Stimulated activated CD8-positive, alpha-beta memory T cell treated with anti-CD3 and anti-CD28 coated beads, Interleukin-15, amount 100 ng/mL, for 48 hours (primary cell): ENCODE data around the gene SIK2.
A peak's percentile ranks its signal among the peaks of the same experiment; 100 is the strongest.

Experiments used
- DNase-seq, 2 donors: peaks; one replicate each; pipeline ENCODE4 v3.0.0-alpha.2; 2020; ENCODE audit warnings: low read depth in 2 of 2

SIK2 gene

GRCh38 chr11:111582163-111582562 lies 20.1 kb upstream of the SIK2 start:
- no peak for DNase-seq

- DNase-seq: no peak
Observed at GRCh38 chr11:111582881-111583280, 19.4 kb upstream of the SIK2 start.

- DNase-seq: no peak
Observed at GRCh38 chr11:111585371-111585770, 16.9 kb upstream of the SIK2 start.

DNA sequence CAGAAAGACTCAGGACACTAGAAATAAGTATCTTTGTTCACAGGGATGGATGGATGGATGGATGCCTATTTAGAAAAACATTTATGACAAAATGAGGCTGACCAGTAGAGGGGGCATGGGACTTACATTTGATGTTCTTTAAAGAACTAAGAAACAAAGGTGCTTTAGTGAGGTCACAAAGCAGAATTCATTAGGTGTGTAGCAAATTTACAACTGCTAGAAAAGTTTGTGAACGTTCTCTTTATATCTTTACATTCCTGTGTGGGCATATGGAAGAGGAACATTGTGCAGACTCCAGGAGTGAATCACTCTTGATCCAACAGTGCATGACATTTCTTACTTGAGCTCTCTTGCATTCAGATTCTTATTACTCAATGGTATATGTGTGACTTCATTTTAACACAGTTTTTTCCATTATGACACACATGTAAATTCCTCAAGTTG lies 15.8 kb upstream of the SIK2 start:
- DNase-seq: no peak

- DNase-seq: no peak
Observed at GRCh38 chr11:111589114-111589513, 13.1 kb upstream of the SIK2 start.

DNA sequence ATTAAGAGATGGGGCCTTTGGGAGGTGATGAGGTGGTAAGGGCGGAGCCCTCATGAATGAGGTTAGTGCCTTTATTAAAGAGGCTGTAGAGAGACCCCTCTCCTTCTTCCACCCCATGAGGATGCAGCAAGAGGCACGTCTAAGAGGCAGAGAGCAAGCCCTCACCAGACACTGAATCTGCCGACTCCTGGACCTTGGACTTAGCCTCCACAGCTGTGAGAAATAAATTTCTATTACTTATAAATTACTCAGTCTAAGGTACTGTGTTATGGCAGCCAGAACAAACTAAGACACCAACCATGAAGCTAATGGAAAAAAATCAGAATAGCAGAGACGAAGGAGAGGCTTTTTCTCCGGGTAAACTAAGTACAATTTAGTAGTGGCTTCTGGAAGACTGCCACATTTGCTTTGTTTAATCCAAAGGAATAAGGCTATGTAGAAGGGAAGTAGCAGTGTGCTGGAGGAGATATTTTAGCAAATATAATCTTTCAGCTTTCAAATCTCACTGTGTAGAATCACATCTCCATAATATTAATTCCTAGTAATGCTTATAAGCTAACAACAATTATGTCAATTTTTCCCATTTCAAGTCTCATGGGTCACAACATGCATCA lies 12.3 kb upstream of the SIK2 start:
- DNase-seq: no peak

- DNase-seq: no peak
Observed at GRCh38 chr11:111591187-111591960, 10.9 kb upstream of the SIK2 start.

DNA sequence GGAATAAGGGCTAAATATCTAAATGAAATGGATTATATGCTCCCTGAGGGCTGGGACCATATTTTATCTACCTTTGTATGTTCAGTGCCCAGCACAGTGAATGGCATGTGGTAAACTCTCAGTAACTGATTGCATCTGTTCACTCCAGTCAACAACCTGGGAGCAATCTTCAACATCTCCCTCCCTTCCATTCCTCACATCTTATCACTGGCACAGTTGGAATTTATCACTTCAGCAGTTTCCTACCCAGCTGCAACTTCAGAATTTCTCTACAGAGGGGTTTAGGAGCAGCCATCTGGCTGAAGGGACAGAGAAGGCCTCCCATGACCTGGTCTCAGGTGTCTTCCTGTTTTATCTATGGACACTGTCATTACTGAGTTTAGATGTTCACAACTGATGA lies 9.8 kb upstream of the SIK2 start:
- no peak for DNase-seq

DNA sequence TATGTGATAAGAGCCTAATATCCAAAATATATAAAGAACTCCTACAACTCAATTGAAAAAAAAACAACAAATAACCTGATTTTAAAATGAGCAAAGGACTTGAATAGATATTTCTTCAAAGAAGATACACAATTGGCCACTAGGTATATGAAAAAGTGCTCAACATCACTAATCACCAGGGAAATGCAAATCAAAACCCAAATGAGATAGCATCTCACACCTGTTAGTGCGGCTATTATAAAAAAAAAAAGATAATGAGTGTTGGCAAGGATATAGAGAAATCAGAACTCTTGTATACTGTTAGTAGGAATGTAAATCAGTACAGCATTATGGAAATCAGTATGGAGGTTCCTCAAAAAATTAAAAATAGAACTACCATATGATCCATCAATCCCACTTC lies 5.9 kb upstream of the SIK2 start:
- no peak for DNase-seq

DNA sequence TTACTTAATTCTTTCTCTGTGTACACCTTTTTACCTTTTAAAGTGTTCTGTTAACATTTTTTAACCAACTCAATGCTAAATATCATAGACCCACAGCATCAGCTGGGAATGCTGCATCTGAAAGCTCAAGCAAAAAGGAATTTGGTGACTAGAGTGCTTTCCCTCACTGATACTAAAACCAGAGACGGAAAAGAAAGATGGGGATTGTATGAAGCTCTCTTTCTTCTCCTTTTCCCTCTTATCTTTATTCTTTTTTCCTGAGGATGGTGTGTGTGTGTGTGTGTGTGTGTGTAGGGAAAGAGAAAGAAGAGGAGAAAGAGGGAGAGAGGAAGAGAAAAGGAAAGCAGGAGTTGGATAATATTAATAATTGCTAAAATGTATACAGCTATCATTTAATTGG lies 4.1 kb upstream of the SIK2 start:
- no peak for DNase-seq

- DNase-seq: no peak
Observed at GRCh38 chr11:111598559-111598958, 3.7 kb upstream of the SIK2 start.

- DNase-seq: no peak
Observed at GRCh38 chr11:111601636-111601978, 642 bp upstream of the SIK2 start.

DNA sequence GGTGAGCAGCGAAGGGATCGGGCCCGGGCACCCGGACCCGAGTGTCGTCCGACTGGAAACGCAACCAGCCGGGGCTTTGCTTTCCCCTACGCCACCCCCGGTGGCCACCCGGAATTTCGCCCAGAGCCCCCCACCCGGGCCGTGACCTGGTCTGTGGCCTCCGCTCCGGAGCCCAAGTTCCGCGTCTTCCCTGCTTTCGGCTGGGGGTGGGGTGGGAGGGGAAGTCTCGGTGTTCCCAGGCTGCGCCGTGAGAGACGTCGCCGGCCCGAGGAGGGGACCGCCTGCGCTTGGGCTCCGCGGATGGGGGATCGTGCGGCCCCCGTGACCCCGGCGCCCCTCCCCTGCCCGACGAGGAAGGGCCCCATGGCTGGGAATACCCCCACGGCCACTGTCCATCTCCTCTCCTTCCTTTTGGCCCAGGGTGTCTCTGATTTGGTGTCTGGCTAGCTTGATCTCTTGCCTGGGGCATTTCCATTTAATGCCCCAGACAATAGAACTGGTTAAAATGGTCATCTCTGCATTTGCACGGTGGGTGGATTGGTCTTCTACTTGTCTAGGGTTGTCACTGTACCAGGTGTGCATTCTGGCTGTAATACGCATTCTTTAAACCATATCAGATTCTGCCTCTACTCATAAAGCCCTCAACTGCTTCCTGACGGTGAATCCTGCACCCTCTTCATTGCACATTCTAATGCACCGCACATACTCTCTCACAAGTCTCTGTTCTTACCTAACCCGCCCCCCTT lies 789 bp downstream of the SIK2 start:
- peak in 1 of 2 donors; percentile 1 for DNase-seq

DNA sequence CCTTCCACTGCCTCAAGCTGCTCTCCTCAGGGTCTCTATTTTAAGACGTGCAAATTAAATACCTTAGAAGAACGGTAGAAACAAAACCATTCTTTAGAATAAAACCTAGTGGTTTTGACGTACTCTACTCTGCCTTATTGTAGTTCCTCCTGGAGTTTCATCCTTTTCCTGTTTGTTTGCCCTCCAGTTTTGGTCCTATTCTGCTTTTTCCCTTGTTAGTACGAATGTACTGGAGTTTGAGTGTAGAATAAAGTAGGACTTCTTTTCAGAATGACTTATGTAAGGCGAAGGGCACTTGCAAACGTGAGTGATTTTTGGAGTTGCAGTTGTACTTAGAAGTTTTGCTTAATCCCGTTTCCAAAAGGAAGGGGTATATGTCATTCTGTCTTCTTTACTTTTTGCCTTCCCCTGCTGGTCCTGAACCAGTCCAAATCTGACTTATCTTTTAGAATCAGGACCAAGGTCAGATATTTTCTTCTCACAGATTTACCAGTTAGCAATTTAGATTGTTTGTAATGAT lies 1.4 kb downstream of the SIK2 start:
- no peak for DNase-seq

GRCh38 chr11:111604392-111605009 lies 2.3 kb downstream of the SIK2 start:
- DNase-seq: no peak

GRCh38 chr11:111605681-111606080 lies 3.4 kb downstream of the SIK2 start:
- DNase-seq: no peak

DNA sequence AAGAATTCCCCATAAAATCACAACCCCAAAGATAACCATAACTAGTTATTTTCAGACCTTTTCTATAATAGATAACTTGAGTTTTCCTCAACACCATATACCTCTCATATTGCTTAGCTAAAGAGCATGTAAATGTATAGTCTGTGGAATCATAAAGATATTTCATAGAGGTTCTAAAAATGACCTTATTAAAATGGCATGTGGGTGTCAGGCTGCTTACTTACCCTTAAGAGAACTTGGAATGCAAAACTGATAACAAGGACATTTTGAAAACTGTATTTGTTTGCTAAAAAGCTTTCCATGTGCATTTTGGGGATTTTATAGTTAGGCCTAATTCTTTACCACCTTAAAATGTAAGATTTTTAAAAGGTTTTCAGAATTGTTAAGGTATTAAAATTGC lies 4.7 kb downstream of the SIK2 start:
- DNase-seq: no peak

DNA sequence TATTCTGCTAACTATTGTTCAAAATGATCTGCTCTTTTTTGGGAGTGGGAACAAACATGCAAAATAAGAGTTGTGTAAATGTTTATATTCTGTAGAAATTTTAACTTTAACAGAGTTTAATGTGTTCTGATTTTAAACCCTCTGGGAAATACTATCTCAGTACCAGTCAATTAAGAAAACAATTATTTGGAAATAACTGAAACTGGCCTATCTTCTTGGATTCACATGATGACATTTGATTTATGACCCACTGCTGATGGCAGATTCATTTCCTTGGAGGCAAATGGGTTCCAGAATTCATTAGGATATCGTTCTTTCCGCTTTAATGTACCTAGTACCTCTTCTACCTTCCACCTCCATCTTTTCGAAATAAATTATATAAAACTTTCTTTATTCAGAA lies 5.5 kb downstream of the SIK2 start:
- DNase-seq: no peak

DNA sequence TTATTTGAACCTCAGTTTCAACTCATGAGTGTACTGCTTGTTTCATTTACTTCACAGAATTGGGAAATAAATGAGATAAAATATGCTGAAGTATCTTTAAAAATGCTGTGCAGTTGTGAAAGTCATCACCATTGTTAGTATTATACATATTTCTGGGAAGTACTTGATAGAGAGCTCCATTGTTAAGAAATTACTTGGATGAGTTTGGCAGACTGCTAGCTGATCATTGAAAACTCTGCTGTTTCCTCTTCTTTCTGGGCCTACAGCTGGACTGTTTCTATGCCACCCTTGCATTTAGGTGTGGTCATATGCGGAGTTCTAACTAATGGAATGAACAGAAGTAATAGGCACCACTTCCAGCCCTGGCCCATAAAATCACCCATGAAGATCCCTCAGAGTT lies 10.0 kb downstream of the SIK2 start:
- DNase-seq: no peak

GRCh38 chr11:111617286-111617685 lies 15.0 kb downstream of the SIK2 start:
- no peak for DNase-seq

- DNase-seq: no peak
Observed at GRCh38 chr11:111620518-111620917, 18.3 kb downstream of the SIK2 start.

GRCh38 chr11:111623527-111624030 lies 21.3 kb downstream of the SIK2 start:
- no peak for DNase-seq
